Colonic mucosa (tissue), 4 donors: ENCODE data around the gene SLC35B1. TPM values are rescaled to one million over a fixed set of nuclear protein-coding genes. Genes with fewer than 3 reads are reported as not detected.

Source experiments
- DNase-seq: peaks from one replicate; pipeline ENCODE4 v3.0.0-alpha.2; 2020
- H3K27ac ChIP-seq: fragments of 200-600 bp; one replicate; pipeline ENCODE4 v1.8.0; 2021
- H3K27me3 ChIP-seq: fragments of 200-600 bp; one replicate; pipeline ENCODE4 v1.8.0; 2021
- H3K36me3 ChIP-seq: fragments of 200-600 bp; one replicate; pipeline ENCODE4 v1.8.0; 2021
- H3K4me1 ChIP-seq: fragments of 200-600 bp; one replicate; pipeline ENCODE4 v1.8.0; 2021; ENCODE audit warnings: mild to moderate bottlenecking
- H3K4me3 ChIP-seq: fragments of 200-600 bp; one replicate; pipeline ENCODE4 v1.8.0; 2021
- H3K9ac ChIP-seq, 2 donors: one replicate each; pipeline ENCODE4 v1.7.0; 2013; ENCODE audit warnings: control low read depth in 2 of 2, low read depth in 2 of 2, low read length in 2 of 2
- H3K9me3 ChIP-seq: fragments of 200-600 bp; one replicate; pipeline ENCODE4 v1.8.0; 2021
- CTCF ChIP-seq: fragments of 200-600 bp; IDR thresholded peaks from one replicate; pipeline ENCODE4 v1.8.0; 2022; ENCODE audit warnings: antibody characterized with exemption, mild to moderate bottlenecking
- intact Hi-C: fragments of 100-400 bp; cut with DNase I; formaldehyde crosslinking; loops from one replicate; pipeline ENCODE4 v1.14.1; 2022
- total RNA-seq, 2 donors: library from RNA; stranded (reverse); fragmentation: NEBNext Ultra II Directional in 1 of 2; extraction: Animal tissue kit (Norgen Biotek cat#: 25700) in 1 of 2; gene quantifications; one replicate each; pipeline ENCODE4 v1.2.1, GENCODE V29; 2021
- donor health status: healthy.
- donor health status: DM: no; HTN: no; CAD: no.
- donor health status: DM: no; HTN: no; CAD: no.

The SLC35B1 gene
- total RNA-seq, 2 donors from 2014 or later: 43.0 to 73.5 TPM

- intact Hi-C loops: loop anchor here (1.0 to 10.0 kb wide), 2 partner anchors 127 to 160 kb away; no protein-coding TSS in a partner anchor
- peak; percentile 93 for TF ChIP-seq CTCF
- Histone ChIP-seq H3K36me3 (no peaks in the 10 kb centered on the region), H3K4me1 (peaks cover 4% of the 10 kb centered on the region), H3K27me3 (no peaks in the 10 kb centered on the region), H3K4me3 (no peak overlapping the region), H3K9ac (no peak overlapping the region), H3K9me3 (no peaks in the 10 kb centered on the region), H3K27ac (no peak overlapping the region)
- DNase-seq: peak; percentile 72
These were observed 12.7 kb downstream of the SLC35B1 start for GRCh38 chr17:49694847-49695697.

GRCh38 chr17:49692751-49693150 lies 15.0 kb downstream of the SLC35B1 start:
- TF ChIP-seq CTCF: no peak
- Histone ChIP-seq H3K36me3 (no peaks in the 10 kb centered on the region), H3K9ac (no peak overlapping the region), H3K4me1 (peaks cover 4% of the 10 kb centered on the region), H3K27me3 (no peaks in the 10 kb centered on the region), H3K4me3 (no peak overlapping the region), H3K9me3 (no peaks in the 10 kb centered on the region), H3K27ac (peak overlapping the region; percentile 48)
- intact Hi-C loops: loop anchor here (10.0 kb wide), 1 partner anchor 162 kb away; no protein-coding TSS in a partner anchor
- DNase-seq: no peak

- no peak overlapping the region for H3K4me3 ChIP-seq
- H3K9ac ChIP-seq: no peak overlapping the region
- peaks cover 4% of the 10 kb centered on the region for H3K4me1 ChIP-seq
- intact Hi-C loops: loop anchor here (10.0 kb wide), 1 partner anchor 163 kb away; no protein-coding TSS in a partner anchor
- H3K27me3 ChIP-seq: no peaks in the 10 kb centered on the region
- peak overlapping the region; percentile 48 for H3K27ac ChIP-seq
- H3K36me3 ChIP-seq: no peaks in the 10 kb centered on the region
- no peak for TF ChIP-seq CTCF
- no peak for DNase-seq
- H3K9me3 ChIP-seq: no peaks in the 10 kb centered on the region
These were observed 16.0 kb downstream of the SLC35B1 start for GRCh38 chr17:49691677-49692191.

GRCh38 chr17:49691086-49691676 lies 16.6 kb downstream of the SLC35B1 start:
- DNase-seq: no peak
- peak overlapping the region; percentile 48 for H3K27ac ChIP-seq
- H3K9me3 ChIP-seq: no peaks in the 10 kb centered on the region
- H3K36me3 ChIP-seq: no peaks in the 10 kb centered on the region
- no peaks in the 10 kb centered on the region for H3K27me3 ChIP-seq
- H3K9ac ChIP-seq: no peak overlapping the region
- H3K4me3 ChIP-seq: no peak overlapping the region
- peaks cover 4% of the 10 kb centered on the region for H3K4me1 ChIP-seq
- TF ChIP-seq CTCF: no peak
- intact Hi-C loops: loop anchor here (10.0 kb wide), 1 partner anchor 164 kb away; no protein-coding TSS in a partner anchor

- no peak overlapping the region for H3K27ac ChIP-seq
- intact Hi-C loops: loop anchor here (10.0 kb wide), 1 partner anchor 165 kb away; no protein-coding TSS in a partner anchor
- TF ChIP-seq CTCF: no peak
These were observed 17.5 kb downstream of the SLC35B1 start for GRCh38 chr17:49690256-49690655.

More at GRCh38 chr17:49690256-49690655, 17.5 kb downstream of the SLC35B1 start:
- Histone ChIP-seq H3K27me3 (no peaks in the 10 kb centered on the region), H3K4me1 (peaks cover 4% of the 10 kb centered on the region), H3K9ac (no peak overlapping the region), H3K36me3 (no peaks in the 10 kb centered on the region), H3K4me3 (no peak overlapping the region), H3K9me3 (no peaks in the 10 kb centered on the region)
- no peak for DNase-seq
